GM21786 (cell line): Measurements from ENCODE around the gene USB1.

Experiments
- ATAC-seq: cut with Tn5 transposase; IDR thresholded peaks from one replicate; pipeline ENCODE4 v1.9.1; 2021; ENCODE audit not compliant: unreplicated experiment

USB1 gene

GRCh38 chr16:58016840-58017446 is 15.7 kb downstream of the USB1 start:
- no peak for ATAC-seq

DNA sequence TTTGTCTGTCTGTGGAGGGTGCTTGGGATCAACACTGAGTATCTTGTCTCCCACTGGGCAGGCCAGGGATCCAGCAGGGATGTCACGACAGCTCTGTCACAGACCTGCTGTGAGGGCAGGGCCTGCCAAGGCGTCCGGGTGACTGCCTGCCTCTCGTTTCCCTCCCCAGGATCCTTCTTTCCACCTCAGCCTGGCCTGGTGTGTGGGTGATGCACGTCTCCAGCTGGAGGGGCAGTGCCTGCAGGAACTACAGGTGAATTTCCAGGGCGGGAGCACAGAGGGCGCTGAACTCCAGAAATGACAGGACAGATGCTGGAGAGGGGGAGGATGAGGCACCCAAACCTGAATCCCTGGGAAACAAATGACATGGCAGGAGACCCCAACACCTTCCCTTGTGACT is 17.6 kb downstream of the USB1 start:
- ATAC-seq = no peak

DNA sequence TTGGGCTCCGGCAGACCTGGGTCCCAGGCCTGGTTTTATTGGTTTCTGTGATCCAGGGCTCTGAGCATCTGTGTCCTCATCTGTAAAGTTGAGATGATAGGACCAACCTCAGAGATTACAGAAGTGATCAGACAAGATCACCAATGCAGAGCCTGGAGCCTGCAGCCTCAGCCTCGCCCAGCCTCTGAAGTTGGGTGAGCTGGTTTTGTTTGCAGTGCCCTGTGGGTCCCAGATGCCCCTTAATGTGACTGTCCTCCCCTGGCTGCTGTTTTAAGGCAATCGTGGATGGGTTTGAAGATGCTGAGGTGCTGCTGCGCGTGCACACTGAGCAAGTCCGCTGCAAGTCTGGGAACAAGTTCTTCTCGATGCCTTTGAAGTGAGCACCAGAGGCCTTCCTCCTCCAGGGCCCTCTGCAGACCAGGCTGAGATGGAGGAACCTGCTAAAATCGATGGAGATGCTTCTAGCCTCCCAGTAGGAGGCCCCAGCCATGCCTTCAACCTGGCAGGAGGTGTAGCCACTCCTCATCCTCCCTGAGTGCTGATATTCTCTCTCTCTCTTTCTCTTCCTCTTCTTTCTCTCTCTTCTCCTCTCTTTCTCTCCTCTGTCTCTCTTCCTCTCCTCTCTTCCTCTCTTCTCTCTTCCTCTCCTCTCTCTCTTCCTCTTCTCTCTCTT is 18.8 kb downstream of the USB1 start:
- no peak for ATAC-seq

GRCh38 chr16:58020628-58021521 is 19.7 kb downstream of the USB1 start:
- no peak for ATAC-seq

DNA sequence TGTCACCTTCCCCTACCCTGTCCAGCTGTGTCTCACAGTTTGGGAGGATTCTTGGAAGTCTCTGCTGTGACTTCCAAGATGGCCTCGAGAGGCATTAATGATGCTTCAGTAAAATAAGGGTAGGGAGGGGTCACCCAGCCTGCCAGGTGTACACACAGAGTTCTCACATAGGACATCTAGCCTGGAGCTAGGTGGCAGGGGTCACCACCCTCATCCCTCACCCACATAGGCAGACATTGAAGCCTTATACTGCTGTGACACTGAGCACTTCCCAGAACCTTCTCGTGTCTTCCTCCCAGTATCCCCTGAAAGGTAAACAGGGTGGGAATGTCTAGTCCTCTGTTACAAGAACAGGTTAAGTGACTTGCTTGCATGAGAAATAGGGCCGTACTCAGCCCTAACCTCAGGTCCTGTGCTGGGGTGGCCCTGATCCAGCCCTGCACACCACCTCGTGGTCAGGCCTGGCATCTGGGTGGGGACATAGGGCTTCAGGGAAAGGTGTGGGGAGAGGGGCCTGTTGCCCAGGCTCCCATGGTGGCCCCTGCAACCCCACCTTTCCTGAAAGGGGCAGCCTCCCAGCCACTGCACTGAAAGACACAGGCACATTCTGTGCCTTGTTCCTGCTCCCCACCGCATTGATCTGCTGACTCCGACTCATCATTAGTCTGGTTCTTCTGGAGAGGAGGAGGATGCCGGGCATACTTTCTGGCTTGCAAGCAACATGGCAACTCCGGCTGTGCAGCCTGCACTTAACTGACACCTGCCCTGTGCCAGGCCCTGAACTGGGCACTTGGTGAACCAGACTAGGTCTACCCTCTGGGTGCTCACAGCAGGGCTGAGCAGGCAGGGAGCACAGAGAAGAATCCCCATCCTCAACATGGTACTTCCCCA is 20.7 kb downstream of the USB1 start:
- ATAC-seq = no peak

- no peak for ATAC-seq
Measured at GRCh38 chr16:58022601-58023371, 21.6 kb downstream of the USB1 start.

- ATAC-seq = no peak
Measured at GRCh38 chr16:58024486-58025350, 23.5 kb downstream of the USB1 start.

DNA sequence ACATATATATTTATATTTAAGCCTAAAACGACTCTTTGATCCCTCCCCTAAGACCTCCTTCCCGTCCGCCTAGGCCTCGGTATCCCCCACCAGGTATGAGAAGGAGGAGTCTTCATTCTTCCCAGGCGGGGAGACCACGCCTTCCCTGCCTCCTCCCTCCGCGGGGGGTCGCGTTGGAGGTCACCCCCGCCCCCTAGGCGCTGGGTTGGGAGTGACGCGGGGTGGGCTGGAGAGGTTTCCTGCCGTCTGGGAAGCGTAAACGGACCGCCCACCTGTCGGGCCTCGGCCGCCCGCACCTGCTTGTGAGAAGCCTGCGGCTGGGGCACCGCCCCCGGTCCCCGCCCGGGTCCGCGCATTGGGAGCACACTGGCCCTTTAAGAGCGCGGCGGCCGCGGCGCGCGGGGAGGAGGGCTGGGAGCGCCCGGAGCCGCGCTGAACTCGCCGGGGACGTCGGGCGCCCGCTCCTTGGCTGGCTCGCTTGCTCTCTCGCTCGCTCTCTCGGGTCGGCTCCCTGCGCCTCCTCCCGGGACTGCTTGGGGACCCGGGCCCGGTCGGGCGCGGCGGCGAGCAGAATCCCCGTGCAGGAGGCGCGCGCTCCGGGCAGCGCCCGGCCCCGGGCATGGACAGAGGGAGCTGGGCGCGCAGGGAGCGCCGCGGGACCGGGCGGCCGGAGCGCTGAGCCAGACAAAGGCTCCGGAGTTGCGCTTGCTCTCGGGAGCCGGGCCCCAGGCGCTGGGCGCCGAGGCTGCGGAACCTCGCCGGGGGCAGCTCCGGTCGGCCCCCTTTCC is 24.3 kb downstream of the USB1 start, which contains the start of gene MMP15:
Gene MMP15, plus strand, starts transcription at position 404 of the 788 bp plus-strand sequence. CDS start 597 bp downstream, outside the sequence.
- ATAC-seq = peak; percentile 49

DNA sequence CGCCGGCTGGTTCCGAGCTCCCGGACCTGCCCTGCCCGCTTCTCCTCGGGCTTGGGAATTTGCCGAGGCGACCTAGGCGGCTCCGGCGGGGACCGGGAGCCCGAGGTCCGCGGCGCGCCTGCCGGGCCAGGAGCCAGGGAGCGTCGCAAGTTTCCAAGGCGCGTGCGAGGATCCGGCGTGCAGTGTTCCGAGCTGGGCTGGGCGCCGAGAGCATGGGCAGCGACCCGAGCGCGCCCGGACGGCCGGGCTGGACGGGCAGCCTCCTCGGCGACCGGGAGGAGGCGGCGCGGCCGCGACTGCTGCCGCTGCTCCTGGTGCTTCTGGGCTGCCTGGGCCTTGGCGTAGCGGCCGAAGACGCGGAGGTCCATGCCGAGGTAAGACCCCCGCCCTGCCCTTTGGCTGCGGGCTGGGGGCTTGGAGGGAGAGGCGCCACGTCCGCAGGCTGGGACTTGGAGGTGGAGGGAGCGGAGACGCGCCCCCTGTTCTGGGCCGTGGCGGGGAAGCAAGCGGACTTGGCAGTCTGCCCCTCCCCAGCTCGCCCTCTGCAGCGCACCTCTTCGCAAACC is 25.0 kb downstream of the USB1 start:
- ATAC-seq = no peak

GRCh38 chr16:58026705-58027160 is 25.5 kb downstream of the USB1 start:
- no peak for ATAC-seq

DNA sequence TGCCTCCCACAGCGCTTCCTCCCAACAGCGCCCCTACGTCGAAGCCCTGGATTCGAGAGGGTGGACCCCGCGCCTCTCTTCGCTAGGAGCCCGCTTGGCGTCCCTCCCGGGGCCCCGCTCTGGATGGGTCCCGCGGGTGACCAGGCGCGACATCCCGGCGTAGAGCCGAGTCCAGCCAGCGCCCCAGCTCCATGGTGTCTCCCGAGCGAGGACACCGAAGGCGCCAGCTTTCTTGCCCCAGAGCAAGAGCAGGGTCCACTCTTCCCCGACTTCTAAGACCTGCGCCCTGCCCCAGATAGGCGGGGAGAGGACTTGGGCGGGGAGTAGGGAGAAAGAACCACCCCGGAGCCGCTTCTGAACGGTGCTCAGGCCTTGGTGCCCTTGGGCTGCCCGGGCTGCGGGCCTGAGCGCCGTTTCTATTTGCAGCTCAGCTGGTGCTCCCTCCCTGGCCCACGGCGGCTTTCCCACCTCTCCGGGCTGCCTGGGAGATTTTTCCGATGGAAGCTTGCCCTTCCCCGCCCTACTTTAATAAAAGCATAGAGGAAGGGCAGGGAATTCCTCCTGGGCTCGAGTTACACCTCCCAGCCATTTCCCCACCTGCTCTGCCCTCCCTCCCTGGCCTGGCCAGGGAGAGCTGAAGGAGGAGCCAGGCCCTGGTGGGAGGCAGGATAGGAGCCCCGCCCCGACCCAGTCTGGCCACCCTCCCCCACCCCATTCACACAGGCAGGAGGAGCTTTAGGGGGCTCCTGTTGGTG is 26.1 kb downstream of the USB1 start:
- no peak for ATAC-seq

- no peak for ATAC-seq
Measured at GRCh38 chr16:58027916-58028455, 26.8 kb downstream of the USB1 start.

DNA sequence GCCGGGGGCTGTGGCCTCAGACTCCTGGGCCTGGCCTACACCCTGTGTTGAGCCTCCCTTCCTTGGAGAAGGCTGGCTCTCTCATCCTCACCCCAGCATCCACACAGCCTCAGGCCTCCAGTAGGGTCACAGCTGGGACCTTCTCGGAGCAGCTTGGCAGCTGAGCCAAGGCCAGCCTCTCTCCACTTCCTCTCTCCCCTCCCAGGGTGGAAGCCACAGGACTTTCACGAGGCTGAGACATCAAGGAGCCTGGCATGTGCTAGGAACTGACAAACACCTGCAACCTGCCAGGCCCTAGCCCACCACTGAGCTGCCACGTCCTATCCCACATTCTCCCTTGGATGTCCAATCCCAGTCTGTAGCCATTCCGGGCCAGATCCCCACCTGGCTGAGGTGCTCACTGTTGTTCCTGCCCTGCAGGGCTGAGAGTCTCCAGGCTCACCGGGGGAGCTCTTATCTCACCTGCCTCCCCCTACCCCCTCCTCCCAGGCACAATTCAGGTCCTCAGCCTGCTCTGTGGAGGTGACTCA is 27.4 kb downstream of the USB1 start:
- no peak for ATAC-seq

GRCh38 chr16:58029410-58029809 is 28.2 kb downstream of the USB1 start:
- no peak for ATAC-seq

DNA sequence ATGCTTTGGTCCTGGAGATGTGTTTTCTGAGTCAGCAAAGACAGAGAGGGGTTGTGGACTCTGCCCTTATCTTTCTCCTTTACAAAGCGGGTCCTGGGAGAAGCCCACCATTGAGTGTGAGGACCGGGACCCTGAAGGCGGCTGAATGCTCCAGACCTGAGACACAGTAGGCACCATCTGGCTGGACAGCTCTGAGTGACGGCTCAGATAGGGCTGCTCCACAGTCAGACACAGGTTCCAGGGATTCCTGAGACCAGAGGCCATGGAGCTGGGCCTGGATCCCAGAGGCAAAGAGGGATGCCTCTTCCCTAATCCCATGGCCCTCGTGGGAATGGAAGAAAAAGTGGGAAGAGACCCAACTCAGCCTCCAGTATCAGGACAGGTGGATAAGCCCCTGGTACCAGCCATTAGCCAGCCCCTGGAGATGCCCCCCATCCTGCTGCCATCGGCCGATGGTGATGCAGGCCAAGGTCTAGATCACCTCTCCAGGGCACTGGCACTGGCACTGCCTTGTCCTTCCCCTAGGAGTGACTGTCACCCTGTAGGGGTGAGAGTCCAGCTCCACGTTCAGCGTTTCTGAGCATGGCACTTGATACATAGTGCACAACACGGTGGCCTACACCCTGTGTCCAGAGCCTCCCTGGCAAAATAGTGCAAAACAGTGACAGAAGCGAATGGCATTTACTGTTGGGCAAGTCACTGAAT is 29.1 kb downstream of the USB1 start:
- no peak for ATAC-seq
